Urinary bladder (tissue), 4 donors: ENCODE results near the gene LCN2. TPM values are rescaled to one million over a fixed set of nuclear protein-coding genes. Genes with fewer than 3 reads are reported as not detected.

Experiments used
- DNase-seq: peaks from one replicate; pipeline ENCODE4 v3.0.0-alpha.2; 2015; ENCODE audit errors: extremely low spot score
- H3K27ac ChIP-seq: one replicate; pipeline ENCODE4 v1.5.1; 2013; ENCODE audit warnings: low read depth, mild to moderate bottlenecking, moderate library complexity
- H3K36me3 ChIP-seq: one replicate; pipeline ENCODE4 v1.6.1; 2013; ENCODE audit warnings: mild to moderate bottlenecking, moderate library complexity; ENCODE audit not compliant: insufficient read depth
- H3K4me1 ChIP-seq: one replicate; pipeline ENCODE4 v1.6.1; 2013; ENCODE audit warnings: mild to moderate bottlenecking, moderate library complexity; ENCODE audit not compliant: insufficient read depth
- H3K4me3 ChIP-seq: one replicate; pipeline ENCODE4 v1.5.1; 2013; ENCODE audit warnings: low read depth, low read length
- WGBS: extraction: QIAGEN DNeasy Blood & Tissue Kit; methylation state at CpG from one replicate; pipeline ENCODE4 v1.1.7; 2013; 5-methylcytosine and 5-hydroxymethylcytosine counted together
- polyA plus RNA-seq: library from polyadenylated mRNA; stranded (reverse); fragments of 200-250 nt; gene quantifications from one replicate; pipeline ENCODE4 v1.2.3, GENCODE V29; 2013
- total RNA-seq: library from RNA; depleted of rRNA; stranded (reverse); fragments of >200 nt; gene quantifications from one replicate; pipeline ENCODE4 v1.2.3, GENCODE V29; 2014
- donor health status: healthy with polysubstance abuse.
- donor health status: healthy.

Gene LCN2
- total and polyA plus RNA-seq, 2 donors = 1.9 to 23.0 TPM

GRCh38 chr9:128153060-128153946 is 4.0 kb downstream of the LCN2 start:
- DNase-seq = no peak
- Histone ChIP-seq H3K27ac (no peak overlapping the region), H3K4me3 (no peak overlapping the region), H3K36me3 (no peaks in the 10 kb centered on the region), H3K4me1 (peaks cover 2% of the 10 kb centered on the region)
- WGBS = 82% methylated on average over 26 of the region's 26 CpGs

- DNase-seq = no peak
- Histone ChIP-seq H3K4me3 (no peak overlapping the region), H3K36me3 (no peaks in the 10 kb centered on the region), H3K4me1 (no peaks in the 10 kb centered on the region), H3K27ac (no peak overlapping the region)
- 83% methylated on average over 13 of the region's 13 CpGs for WGBS
Measured at GRCh38 chr9:128153947-128154695, 4.9 kb downstream of the LCN2 start.

GRCh38 chr9:128155736-128156500 is 6.7 kb downstream of the LCN2 start:
- no peaks in the 10 kb centered on the region for H3K4me1 ChIP-seq
- 80% methylated on average over 7 of the region's 7 CpGs for WGBS
- H3K4me3 ChIP-seq = no peak overlapping the region
- no peak for DNase-seq
- H3K27ac ChIP-seq = no peak overlapping the region
- H3K36me3 ChIP-seq = no peaks in the 10 kb centered on the region

DNA sequence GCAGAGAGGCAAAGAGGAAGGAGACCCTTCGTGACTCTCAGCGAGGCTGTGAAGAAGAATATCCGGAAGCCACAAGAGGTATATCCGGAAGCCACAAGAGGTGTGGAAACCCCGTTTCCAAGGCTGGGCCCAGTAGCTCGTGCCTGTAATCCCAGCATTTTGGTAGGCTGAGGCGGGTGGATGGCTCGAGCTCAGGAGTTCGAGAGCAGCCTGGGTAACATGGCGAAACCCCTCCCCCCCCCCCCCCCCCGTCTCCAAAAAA is 10.2 kb downstream of the LCN2 start:
- Histone ChIP-seq H3K27ac (no peak overlapping the region), H3K36me3 (no peaks in the 10 kb centered on the region), H3K4me1 (no peaks in the 10 kb centered on the region), H3K4me3 (peak overlapping the region; percentile 35)
- no peak for DNase-seq
- 30% methylated on average over 11 of the region's 11 CpGs for WGBS

DNA sequence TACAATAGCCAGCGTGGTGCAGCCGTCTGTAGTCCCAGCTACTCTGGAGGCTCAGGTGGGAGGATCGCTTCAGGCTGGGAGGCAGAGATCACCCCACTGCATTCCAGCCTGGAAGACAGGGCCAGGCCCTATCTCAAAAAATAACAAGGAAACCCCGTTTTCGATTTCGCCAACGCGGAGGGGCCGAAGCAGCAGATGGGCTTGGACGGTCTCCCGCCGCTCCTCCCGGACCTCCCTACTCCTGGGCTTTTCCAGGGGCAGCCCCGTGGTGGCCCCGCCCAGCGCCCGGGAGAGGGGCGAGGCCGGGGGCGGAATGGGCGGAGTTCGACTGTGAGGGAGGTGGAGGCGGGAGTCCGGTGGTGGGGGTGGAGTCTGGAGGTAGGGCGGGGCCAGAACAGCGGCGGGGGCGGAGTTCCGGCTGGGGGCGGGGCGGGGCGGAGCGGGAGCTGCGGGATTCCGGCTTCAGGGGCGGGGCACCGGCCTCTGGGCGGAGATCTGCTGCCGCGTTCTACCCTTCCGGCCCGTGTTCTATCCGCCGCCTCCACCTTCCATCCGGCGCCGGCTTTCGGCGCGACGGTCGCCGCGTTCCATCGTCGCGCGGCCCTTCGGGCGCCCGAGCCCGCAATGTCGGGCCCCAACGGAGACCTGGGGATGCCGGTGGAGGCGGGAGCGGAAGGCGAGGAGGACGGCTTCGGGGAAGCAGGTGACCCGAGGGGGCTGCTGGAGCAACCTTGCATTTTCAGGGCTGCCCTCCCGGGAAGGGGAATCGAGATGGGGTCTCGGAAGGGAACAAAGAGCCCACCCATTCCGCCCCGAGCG is 10.7 kb downstream of the LCN2 start, which contains the start of gene BBLN:
TSS of gene BBLN (plus strand) at position 482 of the 819 bp plus-strand sequence. CDS start at position 625, 143 bp downstream.
- Histone ChIP-seq H3K27ac (peak within 1 kb of the TSS; percentile 5), H3K4me1 (no peaks in the 10 kb centered on the region), H3K36me3 (peaks cover 3% of the 10 kb centered on the region), H3K4me3 (peak within 1 kb of the TSS; percentile 65)
- WGBS = under 1% methylated on average over 76 of the region's 77 CpGs
- DNase-seq = peak; percentile 91

- H3K36me3 ChIP-seq = peaks cover 3% of the 10 kb centered on the region
- DNase-seq = no peak
- H3K4me3 ChIP-seq = peak overlapping the region; percentile 65
- under 1% methylated on average over 23 of the region's 23 CpGs for WGBS
- no peaks in the 10 kb centered on the region for H3K4me1 ChIP-seq
- no peak overlapping the region for H3K27ac ChIP-seq
Measured at GRCh38 chr9:128160603-128160987, 11.3 kb downstream of the LCN2 start.

DNA sequence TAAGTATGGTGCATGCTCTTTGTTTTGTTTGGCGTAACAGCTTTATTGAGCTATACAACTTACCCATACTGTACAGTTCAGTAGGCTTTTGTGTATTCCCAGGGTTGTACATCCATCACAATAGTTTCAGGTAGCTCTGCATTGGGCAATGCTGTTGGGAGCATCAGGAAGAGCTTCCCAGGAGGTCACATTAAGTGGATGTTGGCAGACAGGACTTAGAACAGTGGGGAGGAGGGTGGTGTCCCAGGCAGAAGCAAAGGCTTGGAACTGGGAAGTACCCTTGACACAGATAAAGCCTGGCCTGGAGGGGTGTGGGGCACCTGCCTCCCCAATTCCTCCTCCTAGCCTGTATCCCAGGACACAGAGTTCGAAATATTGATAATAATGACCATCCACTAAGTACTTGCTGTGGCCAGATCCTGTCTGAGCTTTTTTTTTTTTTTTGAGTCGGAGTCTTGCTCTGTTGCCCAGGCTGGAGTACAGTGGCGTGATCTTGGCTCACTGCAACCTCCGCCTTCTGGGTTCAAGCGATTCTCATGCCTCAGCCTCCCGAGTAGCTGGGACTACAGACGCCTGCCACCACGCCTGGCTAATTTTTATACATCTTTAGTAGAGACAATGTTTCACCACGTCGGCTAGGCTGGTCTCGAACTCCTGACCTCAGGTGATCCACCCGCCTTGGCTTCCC is 12.1 kb downstream of the LCN2 start:
- H3K27ac ChIP-seq = no peak overlapping the region
- WGBS = 88% methylated on average over 13 of the region's 13 CpGs
- no peak overlapping the region for H3K4me3 ChIP-seq
- H3K36me3 ChIP-seq = peaks cover 6% of the 10 kb centered on the region
- DNase-seq = no peak
- H3K4me1 ChIP-seq = no peaks in the 10 kb centered on the region

- H3K36me3 ChIP-seq = peaks cover 7% of the 10 kb centered on the region
- DNase-seq = no peak
Measured at GRCh38 chr9:128162215-128163026, 13.2 kb downstream of the LCN2 start.

GRCh38 chr9:128163027-128163515 is 13.8 kb downstream of the LCN2 start:
- WGBS = 95% methylated on average over 6 of the region's 6 CpGs
- H3K36me3 ChIP-seq = peaks cover 7% of the 10 kb centered on the region
- DNase-seq = no peak

More at GRCh38 chr9:128162215-128163026, 13.2 kb downstream of the LCN2 start:
- WGBS = 79% methylated on average over 10 of the region's 10 CpGs
- H3K4me1 ChIP-seq = no peaks in the 10 kb centered on the region
- H3K4me3 ChIP-seq = no peak overlapping the region
- H3K27ac ChIP-seq = no peak overlapping the region

DNA sequence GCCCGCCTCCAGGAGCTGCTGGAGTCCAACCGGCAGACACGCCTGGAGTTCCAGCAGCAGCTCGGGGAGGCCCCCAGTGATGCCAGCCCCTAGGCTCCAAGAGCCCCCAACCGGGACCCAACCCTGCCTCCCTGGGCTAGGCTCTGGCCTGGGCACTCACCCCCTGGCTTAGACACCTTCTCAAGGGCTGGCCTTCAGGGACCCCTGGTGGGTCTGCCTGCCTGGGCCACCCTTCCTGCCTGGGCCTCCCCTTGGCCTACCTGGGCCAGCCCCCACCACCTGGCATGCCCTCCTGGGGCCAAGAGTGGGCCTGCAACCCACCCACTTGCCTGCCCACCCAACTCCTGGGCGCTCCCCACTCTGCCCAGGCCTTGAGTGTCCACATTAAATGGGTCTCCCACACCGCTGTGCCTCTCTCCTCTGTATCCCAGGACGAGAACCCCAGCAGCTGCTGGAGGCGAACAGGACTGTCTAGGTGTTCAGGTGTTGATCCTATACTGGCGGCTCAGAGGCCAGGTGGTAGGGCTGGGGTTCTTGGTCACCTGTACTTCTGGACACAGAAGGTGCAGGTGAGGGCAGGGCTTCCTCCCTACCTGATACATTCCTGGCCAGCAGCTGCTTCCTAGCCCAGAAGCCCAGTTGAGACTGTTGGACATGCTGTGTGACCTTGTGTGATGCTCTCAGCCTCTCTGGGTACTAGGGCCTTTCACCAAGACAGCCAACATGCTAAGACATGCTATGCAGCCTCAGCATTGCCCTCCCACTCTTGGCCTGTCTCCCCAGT is 14.5 kb downstream of the LCN2 start:
- DNase-seq = no peak
- WGBS = 94% methylated on average over 10 of the region's 10 CpGs
- peaks cover 7% of the 10 kb centered on the region for H3K36me3 ChIP-seq
- no peak overlapping the region for H3K4me3 ChIP-seq
- no peaks in the 10 kb centered on the region for H3K4me1 ChIP-seq
- H3K27ac ChIP-seq = no peak overlapping the region

More at GRCh38 chr9:128163027-128163515, 13.8 kb downstream of the LCN2 start:
- Histone ChIP-seq H3K4me3 (no peak overlapping the region), H3K27ac (no peak overlapping the region), H3K4me1 (no peaks in the 10 kb centered on the region)

DNA sequence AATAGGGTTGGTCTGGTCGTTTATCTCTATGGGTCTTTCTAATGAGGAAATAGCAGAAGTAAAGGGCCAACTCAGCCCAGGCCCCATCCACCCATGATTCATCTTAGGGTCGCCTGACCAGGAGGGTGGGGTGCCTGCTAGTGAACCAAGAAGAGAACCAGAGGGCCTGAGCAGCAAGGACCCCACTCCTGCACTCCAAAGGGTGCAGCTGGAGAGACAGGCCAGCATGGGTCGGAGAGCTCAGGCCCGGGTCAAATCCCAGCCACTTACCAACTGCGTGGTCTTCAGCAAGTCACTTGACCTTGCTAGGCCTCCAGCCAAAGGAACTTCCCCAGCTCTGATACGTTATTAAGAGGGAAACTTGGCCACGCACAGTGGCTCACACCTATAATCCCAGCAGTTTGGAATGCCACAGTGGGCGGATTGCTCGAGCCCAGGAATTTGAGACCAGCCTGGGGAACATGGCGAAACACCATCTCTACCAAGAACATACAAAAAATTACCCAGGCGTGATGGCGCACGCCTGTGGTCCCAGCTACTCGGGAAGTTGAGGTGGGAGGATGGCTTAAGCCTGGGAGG is 15.1 kb downstream of the LCN2 start:
- WGBS = 73% methylated on average over 14 of the region's 14 CpGs
- no peak overlapping the region for H3K27ac ChIP-seq

More for the DNA sequence above, 15.1 kb downstream of the LCN2 start:
- Histone ChIP-seq H3K4me1 (no peaks in the 10 kb centered on the region), H3K4me3 (no peak overlapping the region), H3K36me3 (peaks cover 10% of the 10 kb centered on the region)
- no peak for DNase-seq
